Right atrium auricular region (tissue), 2 donors: ENCODE data around the gene NRG4. TPM values are rescaled to one million over a fixed set of nuclear protein-coding genes. Genes with fewer than 3 reads are reported as not detected.

Source experiments
- DNase-seq: peaks from one replicate; pipeline ENCODE4 v3.0.0-alpha.2; 2019; ENCODE audit warnings: low spot score
- H3K27ac ChIP-seq, 2 donors: fragments of 200-600 bp; sonication (generic); 1 replicate in 1 of 2; 2 replicates in 1 of 2; pipeline ENCODE4 v1.5.1; 2016 to 2019
- H3K27me3 ChIP-seq, 2 donors: fragments of 200-600 bp; sonication (generic); one replicate each; pipeline versions ENCODE4 v1.5.1 to v1.6.0; 2017 to 2019
- H3K36me3 ChIP-seq: fragments of 200-600 bp; sonication (generic); one replicate; pipeline ENCODE4 v1.5.1; 2016
- H3K4me1 ChIP-seq, 2 donors: fragments of 200-600 bp; sonication (generic); one replicate each; pipeline versions ENCODE4 v1.5.1 to v1.6.0; 2017 to 2019
- H3K4me3 ChIP-seq, 2 donors: fragments of 200-600 bp; sonication (generic); 1 replicate in 1 of 2; 2 replicates in 1 of 2; pipeline ENCODE4 v1.5.1; 2017 to 2019; ENCODE audit warnings: mild to moderate bottlenecking in 1 of 2, moderate library complexity in 1 of 2
- H3K9me3 ChIP-seq, 2 donors: fragments of 200-600 bp; sonication (generic); one replicate each; pipeline ENCODE4 v1.5.1; 2019
- total RNA-seq, 2 donors: library from RNA; depleted of rRNA; stranded (reverse); fragments of >200 nt; gene quantifications; one replicate each; pipeline ENCODE4 v1.1.0, GENCODE V29; 2016
- TF ChIP-seq, protein P1 (sequence below), 2 donors: fragments of 200-600 bp; sonication (generic); IDR thresholded peaks; one replicate each; pipeline ENCODE4 v1.5.1; 2019; ENCODE audit warnings: antibody characterized with exemption in 2 of 2

NRG4 gene
- 1 to 10 TPM in 1 of 2 donors, under 1 TPM in 1; 0.63 to 1.1 TPM for total RNA-seq

DNA sequence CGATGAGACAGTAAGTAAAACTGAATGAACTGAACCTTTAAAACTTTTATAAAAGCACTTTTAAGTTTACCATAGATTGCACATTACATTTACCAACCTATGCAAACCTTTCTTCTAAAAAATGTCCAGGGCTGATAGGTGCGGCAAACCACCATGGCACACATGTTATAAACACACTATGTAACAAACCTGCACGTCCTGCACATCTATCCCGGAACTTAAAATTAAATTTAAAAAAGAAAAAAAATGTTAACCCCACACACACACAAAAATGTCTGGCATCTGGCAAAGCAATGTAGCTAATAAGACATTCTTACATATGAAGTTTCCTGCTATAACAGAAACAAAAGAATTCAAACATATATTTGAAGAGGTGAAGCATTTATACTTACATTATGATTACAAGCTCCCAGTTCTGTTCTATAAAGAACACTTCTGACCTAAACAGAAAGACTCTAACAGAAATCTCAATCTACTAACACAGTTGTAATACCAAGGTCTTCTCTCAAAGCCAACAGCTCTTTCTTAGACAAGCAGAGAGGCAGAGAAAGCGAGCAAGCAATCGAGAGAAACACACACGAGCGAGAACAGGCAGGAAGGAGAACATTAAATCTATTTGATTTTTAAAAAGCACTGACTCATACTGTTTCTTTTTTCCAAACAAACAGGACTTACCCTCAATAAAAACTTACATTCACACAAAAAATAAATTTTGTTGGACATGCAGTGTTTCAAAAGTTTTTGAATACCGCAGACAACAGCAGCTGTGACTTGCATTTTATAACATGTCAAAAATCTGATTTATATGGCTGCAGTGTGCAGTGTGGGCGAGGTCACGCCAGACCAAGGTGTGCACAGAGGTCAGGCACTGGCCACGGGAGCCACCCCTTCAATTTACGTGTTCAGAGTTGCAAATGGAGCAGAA, at the start of gene NRG4:
NRG4 (minus strand) TSS at position 798 of the 925 bp plus-strand sequence. CDS start 1,194 bp downstream, outside the sequence.
- no peak within 1 kb of the TSS for H3K4me3 ChIP-seq
- no peak within 1 kb of the TSS for H3K27ac ChIP-seq
- DNase-seq, result no peak

GRCh38 chr15:76061700-76062099, 49.5 kb upstream of the NRG4 start:
- DNase-seq, result no peak
- H3K4me1 ChIP-seq, result peaks cover 0 to 20% of the 10 kb centered on the region in 2 donors
- no peaks in the 10 kb centered on the region for H3K9me3 ChIP-seq
- TF ChIP-seq, protein P1, sequence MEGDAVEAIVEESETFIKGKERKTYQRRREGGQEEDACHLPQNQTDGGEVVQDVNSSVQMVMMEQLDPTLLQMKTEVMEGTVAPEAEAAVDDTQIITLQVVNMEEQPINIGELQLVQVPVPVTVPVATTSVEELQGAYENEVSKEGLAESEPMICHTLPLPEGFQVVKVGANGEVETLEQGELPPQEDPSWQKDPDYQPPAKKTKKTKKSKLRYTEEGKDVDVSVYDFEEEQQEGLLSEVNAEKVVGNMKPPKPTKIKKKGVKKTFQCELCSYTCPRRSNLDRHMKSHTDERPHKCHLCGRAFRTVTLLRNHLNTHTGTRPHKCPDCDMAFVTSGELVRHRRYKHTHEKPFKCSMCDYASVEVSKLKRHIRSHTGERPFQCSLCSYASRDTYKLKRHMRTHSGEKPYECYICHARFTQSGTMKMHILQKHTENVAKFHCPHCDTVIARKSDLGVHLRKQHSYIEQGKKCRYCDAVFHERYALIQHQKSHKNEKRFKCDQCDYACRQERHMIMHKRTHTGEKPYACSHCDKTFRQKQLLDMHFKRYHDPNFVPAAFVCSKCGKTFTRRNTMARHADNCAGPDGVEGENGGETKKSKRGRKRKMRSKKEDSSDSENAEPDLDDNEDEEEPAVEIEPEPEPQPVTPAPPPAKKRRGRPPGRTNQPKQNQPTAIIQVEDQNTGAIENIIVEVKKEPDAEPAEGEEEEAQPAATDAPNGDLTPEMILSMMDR (IDR thresholded peaks at IDR 0.05), result no peak
- no peaks in the 10 kb centered on the region for H3K27me3 ChIP-seq
- H3K4me3 ChIP-seq, result no peak overlapping the region
- no peak overlapping the region for H3K27ac ChIP-seq
- H3K36me3 ChIP-seq, result no peaks in the 10 kb centered on the region

More for the DNA sequence above, at the start of gene NRG4:
- Histone ChIP-seq H3K36me3 (no peaks in the 10 kb centered on the region), H3K9me3 (peaks cover 0 to 8% of the 10 kb centered on the region in 2 donors), H3K27me3 (no peaks in the 10 kb centered on the region), H3K4me1 (no peaks in the 10 kb centered on the region)
- TF ChIP-seq, protein P1 (IDR thresholded peaks at IDR 0.05), result no peak

DNA sequence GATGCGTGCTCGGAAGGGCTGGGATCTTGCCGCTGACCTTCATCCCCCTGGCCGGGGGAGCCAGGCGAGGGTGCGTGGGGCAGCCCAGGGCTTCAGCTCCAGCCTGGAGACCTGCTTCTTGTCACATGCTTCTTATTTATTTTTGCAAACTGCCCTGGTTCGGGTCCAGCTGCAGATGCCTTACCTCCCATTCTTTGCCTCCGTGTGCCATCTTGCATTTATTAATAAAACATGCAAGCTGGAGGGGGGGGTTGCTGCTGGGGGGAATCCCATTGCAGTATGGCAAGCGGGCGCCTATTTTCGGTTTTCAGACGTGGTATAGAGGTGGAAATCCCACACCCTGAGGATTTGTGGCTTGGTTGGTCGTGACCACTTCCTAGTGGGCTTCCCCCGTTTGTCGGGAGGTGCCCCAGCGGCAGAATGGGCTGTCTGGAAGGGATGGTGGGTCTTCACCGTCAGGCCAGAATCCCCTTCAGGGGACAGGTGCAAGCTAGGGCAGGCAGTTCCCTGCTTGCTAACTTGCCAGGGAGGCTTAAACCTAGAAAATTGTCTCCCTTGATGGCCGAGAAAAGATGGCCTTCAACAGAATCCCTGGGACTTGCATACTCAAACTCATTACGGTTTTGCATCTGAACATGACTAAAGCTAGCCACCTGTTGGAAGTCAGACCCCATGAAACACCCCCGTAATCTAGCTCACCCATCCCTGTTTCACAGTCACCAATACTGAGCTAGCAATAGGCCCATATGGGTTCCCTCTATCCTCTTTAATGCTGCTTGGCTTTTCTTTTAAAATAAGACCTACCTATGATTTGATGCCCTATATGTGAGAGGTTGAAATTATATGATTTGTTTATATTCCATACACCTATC, 48.1 kb upstream of the NRG4 start:
- peak overlapping the region; percentile 31 to 63 for H3K4me3 ChIP-seq
- H3K36me3 ChIP-seq, result no peaks in the 10 kb centered on the region
- no peak overlapping the region for H3K27ac ChIP-seq
- TF ChIP-seq, protein P1 (IDR thresholded peaks at IDR 0.05), result no peak
- H3K4me1 ChIP-seq, result peaks cover 0 to 20% of the 10 kb centered on the region in 2 donors
- no peak for DNase-seq
- H3K9me3 ChIP-seq, result no peaks in the 10 kb centered on the region
- H3K27me3 ChIP-seq, result peaks cover 0 to 4% of the 10 kb centered on the region in 2 donors

- no peak for DNase-seq
- Histone ChIP-seq H3K4me3 (peak within 1 kb of the TSS; percentile 57 to 63), H3K27me3 (peaks cover 0 to 4% of the 10 kb centered on the region in 2 donors), H3K9me3 (no peaks in the 10 kb centered on the region), H3K27ac (no peak within 1 kb of the TSS), H3K4me1 (peaks cover 0 to 20% of the 10 kb centered on the region in 2 donors), H3K36me3 (no peaks in the 10 kb centered on the region)
- TF ChIP-seq, protein P1 (IDR thresholded peaks at IDR 0.05), result no peak
Observed at GRCh38 chr15:76059320-76060117, 47.3 kb upstream of the NRG4 start, which contains the start of gene TMEM266. Gene TMEM266, plus strand, starts transcription at chr15:76059985. Its CDS starts 74,279 bp downstream, at chr15:76134264.
